GM12878 (cell line): Measurements from ENCODE around the gene SENP7. TPM values are rescaled to one million over a fixed set of nuclear protein-coding genes. Genes with fewer than 3 reads are reported as not detected.

Source experiments
- BRCA1 ChIP-seq: IDR thresholded peaks from 2 replicates; pipeline ENCODE4 v1.6.1; 2011; ENCODE audit warnings: low read depth, low read length, improper control_type of control experiment
- CREM ChIP-seq: IDR thresholded peaks from 2 replicates; pipeline ENCODE4 v1.6.1; 2014; ENCODE audit warnings: antibody characterized with exemption, low read depth
- CUX1 ChIP-seq: IDR thresholded peaks from 2 replicates; pipeline ENCODE4 v1.6.1; 2012; ENCODE audit warnings: improper control_type of control experiment, low read depth, low read length; ENCODE audit not compliant: insufficient replicate concordance
- FOS ChIP-seq: IDR thresholded peaks from 3 replicates; pipeline ENCODE4 v1.6.1; 2011; ENCODE audit warnings: borderline replicate concordance; ENCODE audit not compliant: insufficient read length; ENCODE audit errors: extremely low read depth
- MTA2 ChIP-seq: fragments of 450-650 bp; IDR thresholded peaks from 2 replicates; pipeline ENCODE4 v1.6.1; 2016; ENCODE audit warnings: low read depth, mild to moderate bottlenecking, moderate library complexity
- MTA3 ChIP-seq: IDR thresholded peaks from 2 replicates; pipeline ENCODE4 v1.6.1; 2012; ENCODE audit warnings: low read length, inconsistent platforms, borderline replicate concordance
- NFYB ChIP-seq: IDR thresholded peaks from 2 replicates; pipeline ENCODE4 v1.6.1; 2011; ENCODE audit warnings: low read depth, mild to moderate bottlenecking, low read length, improper control_type of control experiment, moderate library complexity; ENCODE audit not compliant: insufficient read depth
- POU2F2 ChIP-seq: IDR thresholded peaks from 3 replicates; pipeline ENCODE4 v1.6.1; 2011; ENCODE audit warnings: low read depth, mild to moderate bottlenecking, low read length, borderline replicate concordance
- RELA ChIP-seq: fragments of 450-650 bp; IDR thresholded peaks from 2 replicates; pipeline ENCODE4 v1.8.0; 2014; ENCODE audit warnings: borderline replicate concordance; ENCODE audit not compliant: partially characterized antibody
- RELB ChIP-seq: fragments of 450-650 bp; IDR thresholded peaks from 2 replicates; pipeline ENCODE4 v1.6.1; 2017; ENCODE audit warnings: low read depth, mild to moderate bottlenecking, moderate library complexity
- SMARCA5 ChIP-seq: fragments of 450-650 bp; IDR thresholded peaks from 2 replicates; pipeline ENCODE4 v1.6.1; 2017; ENCODE audit warnings: mild to moderate bottlenecking
- TBL1XR1 ChIP-seq: IDR thresholded peaks from 2 replicates; pipeline ENCODE4 v1.6.1; 2012; ENCODE audit warnings: low read depth, low read length, improper control_type of control experiment
- TCF12 ChIP-seq: IDR thresholded peaks from 2 replicates; pipeline ENCODE4 v1.6.1; 2011; ENCODE audit warnings: low read depth, mild to moderate bottlenecking, low read length
- USF1 ChIP-seq: IDR thresholded peaks from 2 replicates; pipeline ENCODE4 v1.6.1; 2011; ENCODE audit warnings: borderline replicate concordance, low read depth, mild to moderate bottlenecking, moderate library complexity, mixed read lengths, low read length; ENCODE audit not compliant: insufficient read depth; ENCODE audit errors: extremely low read length
- ZNF217 ChIP-seq: fragments of 450-650 bp; IDR thresholded peaks from 2 replicates; pipeline ENCODE4 v1.6.1; 2017; ENCODE audit warnings: antibody characterized with exemption, mild to moderate bottlenecking
- ZNF687 ChIP-seq: fragments of 450-650 bp; IDR thresholded peaks from 2 replicates; pipeline ENCODE4 v1.6.1; 2017; ENCODE audit warnings: mild to moderate bottlenecking, moderate library complexity
- polyA plus RNA-seq, 11 experiments: library from polyadenylated mRNA; depleted of rRNA in 4 of 11; unstranded in 6 of 11; stranded (reverse) in 5 of 11; fragments of >200 nt; fragmentation: Nextera tagmentation in 4 of 11; fragmentation: Illumina TruSeq in 1 of 11; extraction: Ambion mirVana in 4 of 11; extraction: Trizol in 1 of 11; gene quantifications; 1 replicate in 1 of 11; 2 replicates in 10 of 11; pipeline versions ENCODE4 v1.2.1 to v1.2.3, GENCODE V29; 2011 to 2016; ENCODE audit warnings: inconsistent platforms in 2 of 11, missing spikeins in 2 of 11, low read depth in 1 of 11
- total RNA-seq, 4 experiments: library from RNA; depleted of rRNA in 3 of 4; stranded (reverse); fragments of >200 nt in 3 of 4; fragmentation: Illumina TruSeq in 1 of 4; extraction: Trizol in 1 of 4; gene quantifications; 2 replicates each; pipeline versions ENCODE4 v1.2.1 to v1.2.3, GENCODE V29; 2013 to 2021

The SENP7 gene
- total and polyA plus RNA-seq, 10 of the 15 experiments (the other 5 are each of a cell fraction or from before 2014, with no cell fraction given), result 2.6 to 14.7 (median 8.3) TPM

GRCh38 chr3:101561630-101562328 lies 48.8 kb upstream of the SENP7 start, which contains the start of gene TRMT10C (continued):
- TF ChIP-seq FOS, result no peak
- peak; percentile 92; the same call in 2 of the 3 replicates for TF ChIP-seq POU2F2
- peak; percentile 11 for TF ChIP-seq RELA
- peak; percentile 99 for TF ChIP-seq CREM
- peak; percentile 63; the same call in 1 of the 2 replicates for TF ChIP-seq TCF12
- no peak for TF ChIP-seq MTA3
- TF ChIP-seq BRCA1, result no peak
- TF ChIP-seq USF1, result no peak
- TF ChIP-seq CUX1, result no peak
- 0 out of 2 replicates have a peak, but pooled peaks have one; percentile 19 for TF ChIP-seq MTA2
- TF ChIP-seq TBL1XR1, result no peak
- TF ChIP-seq RELB, result peak; percentile 76
- TF ChIP-seq NFYB, result peak; percentile 64; the same call in 1 of the 2 replicates
- TF ChIP-seq SMARCA5, result no peak
- peak; percentile 87 for TF ChIP-seq ZNF687
- TF ChIP-seq ZNF217, result peak; percentile 15; the same call in 1 of the 2 replicates
